HG03469 (cell line): Measurements from ENCODE around the gene DNAH12.

Source experiments
- ATAC-seq: cut with Tn5 transposase; IDR thresholded peaks from one replicate; pipeline ENCODE4 v1.9.1; 2021; ENCODE audit warnings: mild to moderate bottlenecking, moderate library complexity, moderate number of reproducible peaks; ENCODE audit not compliant: unreplicated experiment

Gene DNAH12

DNA sequence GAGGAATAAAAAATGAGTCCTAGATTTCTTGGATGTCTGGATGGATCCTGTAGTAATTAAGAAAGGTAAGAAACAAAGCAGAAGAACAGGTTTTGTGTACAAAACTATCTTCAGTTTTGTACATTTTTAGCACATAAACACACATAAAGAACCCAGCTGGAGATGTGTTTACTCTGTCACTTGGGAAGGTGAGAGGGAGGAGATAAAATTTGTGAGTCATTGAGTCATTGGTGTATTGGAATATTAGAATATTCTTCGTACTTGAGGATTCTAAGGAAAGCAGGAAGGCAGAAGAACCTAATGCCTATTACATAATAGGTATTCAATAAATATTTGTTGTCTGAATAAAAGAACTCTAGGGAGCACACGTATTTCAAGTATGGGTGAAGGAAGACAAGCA is 299.2 kb downstream of the DNAH12 start:
- ATAC-seq, result no peak
